K562 treated with DMSO at 1 percent for 12 hours (cell line): ENCODE data around the gene NCEH1. TPM values are rescaled to one million over a fixed set of nuclear protein-coding genes. Genes with fewer than 3 reads are reported as not detected.

Experiments
- total RNA-seq: library from RNA; unstranded; fragments of 300-600 nt; gene quantifications from 2 replicates; pipeline ENCODE4 v1.2.3, GENCODE V29; 2022; ENCODE audit not compliant: insufficient read depth

The NCEH1 gene
- total RNA-seq, result 2.0 and 7.2 TPM in 2 replicates

GRCh38 chr3:172710664-172711453 lies at the start of gene NCEH1:
TSS of gene NCEH1 (minus strand) at chr3:172711067. CDS start at chr3:172710984, 83 bp downstream.

GRCh38 chr3:172750368-172751174 lies 39.7 kb upstream of the NCEH1 start, which contains the start of gene ECT2:
TSS of gene ECT2 (plus strand) at chr3:172750726. CDS start at chr3:172754531, 3,805 bp downstream.

Other genes starting within 250 kb of the NCEH1 start
- gene TNFSF10, start 187.6 kb downstream of the NCEH1 start, total RNA-seq, result 3.3 and 8.3 TPM in 2 replicates
- gene ECT2, start 39.7 kb upstream of the NCEH1 start, total RNA-seq, result 9.9 and 35.0 TPM in 2 replicates